Smooth muscle cell (in vitro differentiated cells): ENCODE data around the gene COL27A1. TPM values are rescaled to one million over a fixed set of nuclear protein-coding genes. Genes with fewer than 3 reads are reported as not detected.
A peak's percentile ranks its signal among the peaks of the same experiment; 100 is the strongest.

Experiments used
- DNase-seq: peaks from one replicate; lab custom pipeline; 2025; ENCODE audit not compliant: unreplicated experiment; lab: John Stamatoyannopoulos, UW
- H2AFZ ChIP-seq: fragments of 200-600 bp; sonication (generic); 2 replicates; pipeline ENCODE4 v1.6.0; 2016; ENCODE audit warnings: antibody characterized with exemption, low read depth, mild to moderate bottlenecking
- H3F3A ChIP-seq: fragments of 200-600 bp; sonication (generic); 2 replicates; pipeline ENCODE4 v1.6.0; 2017; ENCODE audit warnings: antibody characterized with exemption, low read depth
- H3K27ac ChIP-seq: fragments of 200-600 bp; sonication (generic); 2 replicates; pipeline ENCODE4 v1.5.1; 2016; ENCODE audit warnings: low read depth, mild to moderate bottlenecking
- H3K27me3 ChIP-seq: fragments of 200-600 bp; sonication (generic); 2 replicates; pipeline ENCODE4 v1.6.1; 2016; ENCODE audit warnings: low read depth, mild to moderate bottlenecking
- H3K36me3 ChIP-seq: fragments of 200-600 bp; sonication (generic); 2 replicates; pipeline ENCODE4 v1.5.1; 2016; ENCODE audit warnings: low read depth
- H3K4me1 ChIP-seq: fragments of 200-600 bp; sonication (generic); 2 replicates; pipeline ENCODE4 v1.5.1; 2016; ENCODE audit warnings: low read depth
- H3K4me2 ChIP-seq: fragments of 200-600 bp; sonication (generic); 2 replicates; pipeline ENCODE4 v1.6.0; 2016; ENCODE audit warnings: mild to moderate bottlenecking
- H3K4me3 ChIP-seq: fragments of 200-600 bp; sonication (generic); 2 replicates; pipeline ENCODE4 v1.5.1; 2016; ENCODE audit warnings: mild to moderate bottlenecking
- H3K79me2 ChIP-seq: fragments of 200-600 bp; sonication (generic); 2 replicates; pipeline ENCODE4 v1.6.0; 2016; ENCODE audit warnings: low read depth, mild to moderate bottlenecking
- H3K9ac ChIP-seq: fragments of 200-600 bp; sonication (generic); 2 replicates; pipeline ENCODE4 v1.6.0; 2016; ENCODE audit warnings: low read depth
- H3K9me3 ChIP-seq: fragments of 200-600 bp; sonication (generic); replicated peaks from 2 replicates; pipeline ENCODE4 v1.5.1; 2016; ENCODE audit warnings: low read depth
- H4K20me1 ChIP-seq: fragments of 200-600 bp; sonication (generic); 2 replicates; pipeline ENCODE4 v1.6.0; 2016; ENCODE audit warnings: low read depth
- WGBS: methylation state at CpG from one replicate; pipeline ENCODE4 v1.1.7; 2016; ENCODE audit warnings: low lambda C conversion rate; 5-methylcytosine and 5-hydroxymethylcytosine counted together
- polyA plus RNA-seq: library from polyadenylated mRNA; unstranded; fragments of >200 nt; fragmentation: Nextera tagmentation; extraction: Ambion mirVana; gene quantifications from 2 replicates; pipeline ENCODE4 v1.2.1, GENCODE V29; 2016
- total RNA-seq: library from RNA; depleted of rRNA; stranded (reverse); fragments of >200 nt; gene quantifications from 2 replicates; pipeline ENCODE4 v1.2.3, GENCODE V29; 2014
- TF ChIP-seq, protein P1 (sequence below): fragments of 200-600 bp; sonication (generic); IDR thresholded peaks from 2 replicates; pipeline ENCODE4 v1.5.1; 2017; ENCODE audit warnings: borderline replicate concordance, mild to moderate bottlenecking, antibody characterized with exemption; ENCODE audit not compliant: insufficient read depth, poor library complexity, severe bottlenecking

The COL27A1 gene
- total and polyA plus RNA-seq, 2 experiments from 2014 or later, result 18.1 to 19.9 TPM

DNA sequence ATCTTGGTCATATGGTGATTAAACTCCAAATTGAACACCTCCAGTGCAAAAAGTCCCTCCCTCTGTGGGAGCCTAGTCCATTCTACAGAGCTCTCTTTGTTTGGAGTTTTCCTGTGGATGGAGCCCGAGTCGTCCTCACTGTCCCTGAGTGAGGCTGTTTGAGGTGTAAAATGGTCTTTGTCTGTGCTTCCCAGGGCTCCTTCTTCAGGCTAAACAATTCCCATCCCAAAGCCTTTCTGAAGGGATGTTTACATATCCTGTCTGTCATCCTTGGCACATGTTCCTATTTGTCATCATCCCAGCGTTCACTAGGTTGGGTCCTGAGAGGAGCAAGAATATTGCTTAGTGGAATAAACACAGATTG, 68.9 kb downstream of the COL27A1 start:
- Histone ChIP-seq H3K4me2 (no peak overlapping the region), H3K4me1 (peaks cover 5% of the 10 kb centered on the region)

DNA sequence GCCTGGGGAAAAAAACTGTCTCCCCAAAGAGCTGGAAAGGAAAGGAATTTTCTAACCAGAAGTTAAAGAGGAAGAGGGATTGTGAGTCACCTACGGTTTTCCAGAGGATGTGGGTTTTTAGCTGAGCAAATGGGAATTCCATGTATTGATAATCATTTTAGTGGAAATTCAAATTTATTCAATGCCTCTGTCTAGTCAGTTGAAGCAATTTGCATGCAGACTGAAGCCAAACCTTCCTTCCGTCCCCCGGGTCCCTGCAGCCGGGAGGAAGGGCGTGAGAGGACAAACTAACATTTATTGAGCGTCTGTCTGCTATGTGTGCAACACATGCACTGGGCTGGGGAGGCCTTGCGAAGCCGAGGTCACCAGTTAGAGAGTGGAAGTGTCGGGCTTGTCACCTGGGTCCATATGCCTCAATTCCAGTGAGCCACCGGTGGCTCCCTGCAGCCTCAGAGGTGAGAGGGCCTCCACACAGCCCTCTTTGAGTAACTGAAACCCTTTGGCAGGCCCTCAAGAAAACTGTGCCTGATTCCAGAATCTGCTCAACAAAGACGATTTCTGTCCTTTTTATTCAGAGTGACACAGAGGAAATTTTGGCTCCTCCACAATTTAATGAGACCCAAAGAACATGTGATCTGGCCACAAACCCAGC, 70.3 kb downstream of the COL27A1 start:
- DNase-seq, result no peak
- no peaks in the 10 kb centered on the region for H4K20me1 ChIP-seq
- H3K27me3 ChIP-seq, result no peaks in the 10 kb centered on the region
- peaks cover 13% of the 10 kb centered on the region for H3K4me1 ChIP-seq
- no peaks in the 10 kb centered on the region for H3K79me2 ChIP-seq
- peak overlapping the region; percentile 80 for H3K27ac ChIP-seq
- TF ChIP-seq, protein P1, sequence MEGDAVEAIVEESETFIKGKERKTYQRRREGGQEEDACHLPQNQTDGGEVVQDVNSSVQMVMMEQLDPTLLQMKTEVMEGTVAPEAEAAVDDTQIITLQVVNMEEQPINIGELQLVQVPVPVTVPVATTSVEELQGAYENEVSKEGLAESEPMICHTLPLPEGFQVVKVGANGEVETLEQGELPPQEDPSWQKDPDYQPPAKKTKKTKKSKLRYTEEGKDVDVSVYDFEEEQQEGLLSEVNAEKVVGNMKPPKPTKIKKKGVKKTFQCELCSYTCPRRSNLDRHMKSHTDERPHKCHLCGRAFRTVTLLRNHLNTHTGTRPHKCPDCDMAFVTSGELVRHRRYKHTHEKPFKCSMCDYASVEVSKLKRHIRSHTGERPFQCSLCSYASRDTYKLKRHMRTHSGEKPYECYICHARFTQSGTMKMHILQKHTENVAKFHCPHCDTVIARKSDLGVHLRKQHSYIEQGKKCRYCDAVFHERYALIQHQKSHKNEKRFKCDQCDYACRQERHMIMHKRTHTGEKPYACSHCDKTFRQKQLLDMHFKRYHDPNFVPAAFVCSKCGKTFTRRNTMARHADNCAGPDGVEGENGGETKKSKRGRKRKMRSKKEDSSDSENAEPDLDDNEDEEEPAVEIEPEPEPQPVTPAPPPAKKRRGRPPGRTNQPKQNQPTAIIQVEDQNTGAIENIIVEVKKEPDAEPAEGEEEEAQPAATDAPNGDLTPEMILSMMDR, result no peak
- H3K4me3 ChIP-seq, result no peak overlapping the region
- 67% methylated on average over 11 of the region's 11 CpGs for WGBS
- H3K4me2 ChIP-seq, result peak overlapping the region; percentile 50
- peak overlapping the region; percentile 12 for H3K9ac ChIP-seq
- no peak overlapping the region for H2AFZ ChIP-seq
- no peaks in the 10 kb centered on the region for H3K9me3 ChIP-seq
- H3F3A ChIP-seq, result peaks cover 8% of the 10 kb centered on the region
- H3K36me3 ChIP-seq, result no peaks in the 10 kb centered on the region

More for the DNA sequence above, 68.9 kb downstream of the COL27A1 start:
- 34% methylated on average over 3 of the region's 3 CpGs for WGBS
- Histone ChIP-seq H3F3A (peaks cover 14% of the 10 kb centered on the region), H3K27ac (peak overlapping the region; percentile 52), H4K20me1 (no peaks in the 10 kb centered on the region), H2AFZ (no peak overlapping the region), H3K9ac (no peak overlapping the region), H3K79me2 (no peaks in the 10 kb centered on the region), H3K36me3 (no peaks in the 10 kb centered on the region), H3K9me3 (no peaks in the 10 kb centered on the region), H3K27me3 (no peaks in the 10 kb centered on the region), H3K4me3 (no peak overlapping the region)
- TF ChIP-seq, protein P1, result no peak
- DNase-seq, result no peak

DNA sequence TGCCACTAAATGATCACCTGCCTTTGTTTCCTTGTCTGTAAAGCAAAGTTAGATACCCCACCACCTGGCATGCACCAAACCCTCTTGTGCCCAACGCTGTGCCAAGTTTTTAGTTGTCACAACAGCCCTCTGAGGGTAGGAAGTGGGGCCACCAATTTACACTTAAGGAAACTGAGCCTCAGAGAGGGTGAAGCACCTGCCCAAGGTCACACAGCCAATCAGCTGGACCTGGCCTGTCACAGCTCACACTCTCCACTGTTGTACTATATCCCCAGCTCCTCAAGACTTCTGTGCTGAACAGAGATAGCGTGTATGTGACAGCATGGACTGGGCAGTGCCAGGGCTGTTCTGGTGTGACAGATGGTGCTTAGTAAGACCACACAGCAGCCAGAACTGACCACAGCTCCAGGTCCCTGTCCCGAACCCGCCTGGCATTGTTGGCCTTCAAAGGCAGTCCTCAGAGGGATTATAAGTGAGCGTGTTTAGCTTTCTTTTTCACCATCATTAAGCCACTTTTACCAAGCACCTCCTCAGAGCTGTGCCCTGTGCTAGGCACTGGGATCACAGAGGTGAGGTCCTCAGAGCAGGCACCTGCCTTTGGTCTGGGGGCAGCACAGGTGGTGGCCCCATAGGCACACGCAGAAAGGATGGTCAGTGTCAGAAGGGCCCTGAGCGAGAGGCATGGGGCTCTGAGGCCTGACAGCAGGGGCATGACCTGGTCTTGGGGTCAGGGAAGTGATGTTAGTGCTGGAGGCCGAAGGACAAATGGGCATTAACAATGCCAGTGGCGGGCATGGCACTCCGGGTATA, 71.1 kb downstream of the COL27A1 start:
- H3K9ac ChIP-seq, result no peak overlapping the region
- no peak overlapping the region for H3K4me2 ChIP-seq
- no peaks in the 10 kb centered on the region for H3K9me3 ChIP-seq
- peaks cover 8% of the 10 kb centered on the region for H3F3A ChIP-seq
- no peaks in the 10 kb centered on the region for H3K36me3 ChIP-seq
- no peak overlapping the region for H3K4me3 ChIP-seq
- WGBS, result 97% methylated on average over 10 of the region's 10 CpGs
- no peak for DNase-seq
- H3K27me3 ChIP-seq, result no peaks in the 10 kb centered on the region
- H3K4me1 ChIP-seq, result peaks cover 13% of the 10 kb centered on the region
- H3K79me2 ChIP-seq, result no peaks in the 10 kb centered on the region
- H2AFZ ChIP-seq, result no peak overlapping the region
- peak overlapping the region; percentile 80 for H3K27ac ChIP-seq
- H4K20me1 ChIP-seq, result no peaks in the 10 kb centered on the region
- TF ChIP-seq, protein P1, result no peak
